GM23248 (cell line): ENCODE results near the gene PJA1. TPM values are rescaled to one million over a fixed set of nuclear protein-coding genes. Genes with fewer than 3 reads are reported as not detected.

Experiments used
- DNase-seq: peaks from one replicate; pipeline ENCODE4 v3.0.0-alpha.2; 2015
- H2AFZ ChIP-seq: fragments of 200-600 bp; sonication (generic); 2 replicates; pipeline ENCODE4 v1.6.1; 2016; ENCODE audit warnings: antibody characterized with exemption
- H3F3A ChIP-seq: fragments of 200-600 bp; sonication (generic); 2 replicates; pipeline ENCODE4 v1.6.1; 2016; ENCODE audit warnings: mild to moderate bottlenecking, antibody characterized with exemption, mixed run types; ENCODE audit not compliant: insufficient read depth
- H3K27ac ChIP-seq: fragments of 200-600 bp; sonication (generic); 2 replicates; pipeline ENCODE4 v1.5.1; 2016; ENCODE audit warnings: mild to moderate bottlenecking
- H3K27me3 ChIP-seq: fragments of 200-600 bp; sonication (generic); replicated peaks from 2 replicates; pipeline ENCODE4 v1.6.1; 2016; ENCODE audit warnings: mild to moderate bottlenecking; ENCODE audit not compliant: insufficient read depth
- H3K36me3 ChIP-seq: fragments of 200-600 bp; sonication (generic); 2 replicates; pipeline ENCODE4 v1.6.1; 2016; ENCODE audit warnings: low read depth, mild to moderate bottlenecking
- H3K4me1 ChIP-seq: fragments of 200-600 bp; sonication (generic); 2 replicates; pipeline ENCODE4 v1.6.1; 2016; ENCODE audit warnings: mild to moderate bottlenecking; ENCODE audit not compliant: insufficient read depth
- H3K4me2 ChIP-seq: fragments of 200-600 bp; sonication (generic); one replicate; pipeline ENCODE4 v1.6.1; 2016; ENCODE audit warnings: mild to moderate bottlenecking; ENCODE audit not compliant: unreplicated experiment
- H3K4me3 ChIP-seq: fragments of 200-600 bp; sonication (generic); 2 replicates; pipeline ENCODE4 v1.5.1; 2016; ENCODE audit warnings: mild to moderate bottlenecking
- H3K79me2 ChIP-seq: fragments of 200-600 bp; sonication (generic); 2 replicates; pipeline ENCODE4 v1.6.1; 2016; ENCODE audit warnings: mild to moderate bottlenecking; ENCODE audit not compliant: insufficient read depth
- H3K9ac ChIP-seq: fragments of 200-600 bp; sonication (generic); 2 replicates; pipeline ENCODE4 v1.6.1; 2016; ENCODE audit warnings: mild to moderate bottlenecking
- H3K9me2 ChIP-seq: fragments of 200-600 bp; sonication (generic); 2 replicates; pipeline ENCODE4 v1.6.1; 2016; ENCODE audit warnings: mixed run types, mild to moderate bottlenecking, moderate library complexity; ENCODE audit not compliant: insufficient read depth
- H3K9me3 ChIP-seq: fragments of 200-600 bp; sonication (generic); one replicate; pipeline ENCODE4 v1.6.1; 2017; ENCODE audit warnings: low read depth
- H4K20me1 ChIP-seq: fragments of 200-600 bp; sonication (generic); 2 replicates; pipeline ENCODE4 v1.6.0; 2016; ENCODE audit not compliant: insufficient read depth
- EZH2 ChIP-seq: fragments of 200-600 bp; sonication (generic); IDR thresholded peaks from 2 replicates; pipeline ENCODE4 v1.6.1; 2018; ENCODE audit warnings: antibody characterized with exemption, mild to moderate bottlenecking; ENCODE audit not compliant: insufficient read depth, poor library complexity, severe bottlenecking
- EZH2phosphoT487 ChIP-seq: fragments of 200-600 bp; sonication (generic); IDR thresholded peaks from 2 replicates; pipeline ENCODE4 v1.6.1; 2018; ENCODE audit warnings: antibody characterized with exemption, moderate library complexity, mild to moderate bottlenecking, low read depth; ENCODE audit not compliant: insufficient read depth
- WGBS, 2 experiments: methylation state at CpG; one replicate each; pipeline ENCODE4 v1.1.6; 2015 to 2017; ENCODE audit warnings: low lambda C conversion rate in 2 of 2, low coverage in 1 of 2; ENCODE audit errors: missing lambda C conversion rate in 2 of 2; 5-methylcytosine and 5-hydroxymethylcytosine counted together
- in situ Hi-C: fragments of 300-500 bp; cut with MboI; formaldehyde crosslinking; loops from 2 replicates; pipeline ENCODE4 v1.15.0; 2020
- polyA plus RNA-seq: library from polyadenylated mRNA; unstranded; fragments of >200 nt; fragmentation: Nextera tagmentation; extraction: Ambion mirVana; gene quantifications from 2 replicates; pipeline ENCODE4 v1.2.1, GENCODE V29; 2016
- total RNA-seq: library from RNA; depleted of rRNA; stranded (reverse); fragments of >200 nt; shearing (Covaris generic); gene quantifications from 2 replicates; pipeline ENCODE4 v1.2.3, GENCODE V29; 2014

The PJA1 gene
- total and polyA plus RNA-seq, 2 experiments from 2014 or later, result 26.6 to 32.7 TPM

GRCh38 chrX:69195192-69195591 lies 29.9 kb upstream of the PJA1 start:
- in situ Hi-C loops, result no loop called here
- TF ChIP-seq EZH2 (no peak), EZH2phosphoT487 (no peak)
- H3K79me2 ChIP-seq, result no peaks in the 10 kb centered on the region
- no peaks in the 10 kb centered on the region for H3K4me1 ChIP-seq
- H3K9ac ChIP-seq, result no peak overlapping the region
- no peak overlapping the region for H2AFZ ChIP-seq
- no peak overlapping the region for H3K4me2 ChIP-seq
- no peaks in the 10 kb centered on the region for H3K36me3 ChIP-seq
- WGBS, 2 experiments, result 73 to 78% methylated on average over 6 to 8 of the region's 10 CpGs
- no peak overlapping the region for H3K4me3 ChIP-seq
- no peaks in the 10 kb centered on the region for H3K9me2 ChIP-seq
- H3K27ac ChIP-seq, result no peak overlapping the region
- H3F3A ChIP-seq, result no peaks in the 10 kb centered on the region
- no peaks in the 10 kb centered on the region for H3K9me3 ChIP-seq
- no peak for DNase-seq
- H4K20me1 ChIP-seq, result no peaks in the 10 kb centered on the region
- no peaks in the 10 kb centered on the region for H3K27me3 ChIP-seq

- Histone ChIP-seq H3K9me2 (no peaks in the 10 kb centered on the region), H3K27me3 (no peaks in the 10 kb centered on the region), H3K9ac (no peak overlapping the region), H3K4me2 (no peak overlapping the region), H3K4me3 (no peak overlapping the region), H2AFZ (no peak overlapping the region), H4K20me1 (no peaks in the 10 kb centered on the region), H3K36me3 (no peaks in the 10 kb centered on the region), H3K9me3 (no peaks in the 10 kb centered on the region), H3K27ac (no peak overlapping the region), H3F3A (no peaks in the 10 kb centered on the region), H3K4me1 (no peaks in the 10 kb centered on the region), H3K79me2 (no peaks in the 10 kb centered on the region)
- WGBS, 2 experiments, result 57 to 90% methylated on average over 2 of the region's 2 CpGs
- DNase-seq, result peak; percentile 10
- TF ChIP-seq EZH2phosphoT487, result no peak
- no peak for TF ChIP-seq EZH2
- in situ Hi-C loops, result no loop called here
Observed at GRCh38 chrX:69192603-69193002, 27.4 kb upstream of the PJA1 start.

GRCh38 chrX:69189576-69190371 lies 24.5 kb upstream of the PJA1 start:
- H3K79me2 ChIP-seq, result no peaks in the 10 kb centered on the region
- H3K27me3 ChIP-seq, result no peaks in the 10 kb centered on the region
- DNase-seq, result no peak
- H3K9me2 ChIP-seq, result no peaks in the 10 kb centered on the region
- WGBS, 2 experiments, result 8 to 43% methylated on average over 2 to 9 of the region's 9 CpGs
- no peak overlapping the region for H3K4me2 ChIP-seq
- H3F3A ChIP-seq, result no peaks in the 10 kb centered on the region
- no peaks in the 10 kb centered on the region for H3K4me1 ChIP-seq
- H3K9me3 ChIP-seq, result no peaks in the 10 kb centered on the region
- H3K9ac ChIP-seq, result no peak overlapping the region
- H3K4me3 ChIP-seq, result no peak overlapping the region
- H3K27ac ChIP-seq, result no peak overlapping the region
- in situ Hi-C loops, result no loop called here
- no peaks in the 10 kb centered on the region for H4K20me1 ChIP-seq
- no peaks in the 10 kb centered on the region for H3K36me3 ChIP-seq
- TF ChIP-seq EZH2phosphoT487 (no peak), EZH2 (no peak)
- H2AFZ ChIP-seq, result no peak overlapping the region

GRCh38 chrX:69186651-69187050 lies 21.4 kb upstream of the PJA1 start:
- no peaks in the 10 kb centered on the region for H3K9me2 ChIP-seq
- H3K4me1 ChIP-seq, result no peaks in the 10 kb centered on the region
- H4K20me1 ChIP-seq, result no peaks in the 10 kb centered on the region
- no peak for DNase-seq
- no peak for TF ChIP-seq EZH2phosphoT487
- no peak for TF ChIP-seq EZH2
- no peaks in the 10 kb centered on the region for H3K36me3 ChIP-seq
- H2AFZ ChIP-seq, result no peak overlapping the region
- H3K79me2 ChIP-seq, result no peaks in the 10 kb centered on the region
- no peak overlapping the region for H3K9ac ChIP-seq
- H3F3A ChIP-seq, result no peaks in the 10 kb centered on the region
- no peaks in the 10 kb centered on the region for H3K27me3 ChIP-seq
- H3K27ac ChIP-seq, result no peak overlapping the region
- no peaks in the 10 kb centered on the region for H3K9me3 ChIP-seq
- 50 to 86% methylated on average over 1 of the region's 1 CpG for WGBS, 2 experiments
- in situ Hi-C loops, result no loop called here
- no peak overlapping the region for H3K4me3 ChIP-seq
- no peak overlapping the region for H3K4me2 ChIP-seq

GRCh38 chrX:69185886-69186285 lies 20.6 kb upstream of the PJA1 start:
- Histone ChIP-seq H4K20me1 (no peaks in the 10 kb centered on the region), H3K27ac (no peak overlapping the region), H3K36me3 (no peaks in the 10 kb centered on the region), H3K4me1 (no peaks in the 10 kb centered on the region), H3K27me3 (no peaks in the 10 kb centered on the region), H3K9ac (no peak overlapping the region), H3K79me2 (no peaks in the 10 kb centered on the region), H3K4me2 (no peak overlapping the region), H3K9me2 (no peaks in the 10 kb centered on the region), H3K4me3 (no peak overlapping the region), H2AFZ (no peak overlapping the region), H3F3A (no peaks in the 10 kb centered on the region), H3K9me3 (no peaks in the 10 kb centered on the region)
- no peak for TF ChIP-seq EZH2
- TF ChIP-seq EZH2phosphoT487, result no peak
- in situ Hi-C loops, result no loop called here
- DNase-seq, result no peak
- WGBS, 2 experiments, result 48 to 55% methylated on average over 2 of the region's 2 CpGs
